IPS-NIHi7 (cell line): ENCODE measurements around the gene LGALS3BP.

Source experiments
- DNase-seq: peaks from one replicate; pipeline ENCODE4 v3.0.0; 2012; ENCODE audit warnings: mixed read lengths; ENCODE audit errors: extremely low spot score

The LGALS3BP gene

GRCh38 chr17:78981010-78981888 lies 1.5 kb upstream of the LGALS3BP start:
- no peak for DNase-seq

GRCh38 chr17:78980624-78980972 lies 875 bp upstream of the LGALS3BP start:
- DNase-seq, result no peak

- no peak for DNase-seq
Observed at GRCh38 chr17:78977997-78978973, 1.4 kb downstream of the LGALS3BP start.

DNA sequence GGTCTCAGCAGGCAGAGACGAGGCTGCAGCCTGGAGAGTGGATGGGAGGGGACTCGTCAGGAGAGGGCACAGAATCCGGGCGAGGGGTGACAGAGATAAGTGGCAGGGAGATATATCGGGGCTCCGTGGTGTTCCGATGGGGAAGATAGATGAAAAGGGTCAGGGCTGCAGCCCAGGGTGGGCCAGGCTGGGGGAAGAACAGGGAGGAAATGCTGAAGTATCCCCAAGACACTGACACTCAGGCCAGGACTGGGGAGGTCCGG lies 2.1 kb downstream of the LGALS3BP start:
- DNase-seq, result no peak

DNA sequence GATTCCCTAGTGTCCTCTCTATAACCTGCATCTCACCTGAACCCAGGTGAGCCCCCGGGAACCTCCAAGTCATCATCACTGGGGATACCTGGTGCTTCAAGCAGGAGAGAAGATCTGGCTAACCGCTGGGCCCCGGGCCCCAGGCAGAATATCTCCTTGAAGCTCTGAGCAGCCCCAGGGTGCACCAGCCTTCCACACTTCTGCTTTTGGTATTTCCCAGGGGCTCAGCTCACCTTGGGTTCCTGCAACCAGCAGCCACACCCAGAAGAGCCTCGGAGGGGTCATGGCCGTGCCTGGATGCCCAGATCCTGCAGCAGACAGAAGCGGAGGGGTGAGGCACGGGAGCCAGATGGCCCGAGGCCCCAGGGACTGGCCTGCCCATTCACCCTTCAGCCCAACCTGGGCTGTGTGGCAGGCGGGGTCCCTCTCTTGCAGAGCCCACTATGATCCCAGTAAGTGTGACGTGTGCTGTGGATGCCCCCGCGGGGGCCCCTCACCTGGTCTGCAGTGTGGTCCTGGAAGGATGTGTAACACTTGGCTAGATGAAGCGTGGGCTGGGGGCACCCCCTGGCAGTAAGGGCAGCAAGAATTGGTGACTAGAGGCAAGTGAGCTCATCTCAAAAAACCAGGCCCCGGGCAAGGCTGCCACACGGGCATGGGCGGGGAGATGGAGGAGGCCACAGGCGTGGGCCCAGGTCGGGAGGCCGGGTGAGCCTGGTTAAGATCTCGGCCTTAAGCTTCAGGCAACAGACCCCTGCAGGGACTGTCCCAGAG lies 2.6 kb downstream of the LGALS3BP start:
- no peak for DNase-seq

- no peak for DNase-seq
Observed at GRCh38 chr17:78974635-78975591, 4.8 kb downstream of the LGALS3BP start.

DNA sequence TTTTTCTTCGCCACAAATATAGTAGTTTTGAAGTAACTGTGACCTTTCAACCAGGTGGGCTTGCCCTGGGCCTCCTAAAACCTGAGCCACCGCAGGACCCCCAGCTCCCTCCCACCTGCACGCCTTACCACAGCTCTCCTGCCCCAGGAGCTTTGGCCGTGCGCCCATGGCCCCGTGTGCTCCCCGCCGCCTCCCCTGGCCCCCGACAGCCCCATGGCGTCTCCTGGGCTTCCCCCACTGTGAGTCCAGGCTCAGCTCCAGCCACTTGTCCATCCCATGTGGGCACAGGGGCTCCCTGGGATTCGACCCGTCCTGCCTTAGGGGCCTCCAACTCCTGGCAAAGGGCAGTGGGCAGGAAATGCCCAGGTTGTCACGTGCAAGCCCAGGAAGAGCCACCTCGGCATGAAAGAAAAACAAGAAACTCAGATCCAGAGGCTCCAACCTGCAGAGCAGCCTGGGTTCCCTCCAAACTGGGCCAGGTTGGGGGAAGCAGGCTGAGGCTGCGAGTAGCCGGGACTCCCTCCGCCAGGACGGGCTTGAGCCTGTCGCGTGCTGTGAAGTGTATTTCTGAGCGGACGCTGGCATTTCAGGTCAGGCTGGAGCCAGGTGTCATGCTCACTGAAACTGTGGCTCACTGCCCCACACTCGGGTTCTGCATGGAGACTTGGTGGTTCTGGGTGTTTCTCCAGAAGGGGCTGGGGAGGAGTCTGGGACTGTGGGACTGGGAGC lies 5.8 kb downstream of the LGALS3BP start:
- DNase-seq, result no peak

- peak; percentile 68 for DNase-seq
Observed at GRCh38 chr17:78973196-78973595, 6.5 kb downstream of the LGALS3BP start.

GRCh38 chr17:78972507-78973105 lies 7.1 kb downstream of the LGALS3BP start:
- no peak for DNase-seq

- no peak for DNase-seq
Observed at GRCh38 chr17:78971756-78972506, 7.8 kb downstream of the LGALS3BP start.

DNA sequence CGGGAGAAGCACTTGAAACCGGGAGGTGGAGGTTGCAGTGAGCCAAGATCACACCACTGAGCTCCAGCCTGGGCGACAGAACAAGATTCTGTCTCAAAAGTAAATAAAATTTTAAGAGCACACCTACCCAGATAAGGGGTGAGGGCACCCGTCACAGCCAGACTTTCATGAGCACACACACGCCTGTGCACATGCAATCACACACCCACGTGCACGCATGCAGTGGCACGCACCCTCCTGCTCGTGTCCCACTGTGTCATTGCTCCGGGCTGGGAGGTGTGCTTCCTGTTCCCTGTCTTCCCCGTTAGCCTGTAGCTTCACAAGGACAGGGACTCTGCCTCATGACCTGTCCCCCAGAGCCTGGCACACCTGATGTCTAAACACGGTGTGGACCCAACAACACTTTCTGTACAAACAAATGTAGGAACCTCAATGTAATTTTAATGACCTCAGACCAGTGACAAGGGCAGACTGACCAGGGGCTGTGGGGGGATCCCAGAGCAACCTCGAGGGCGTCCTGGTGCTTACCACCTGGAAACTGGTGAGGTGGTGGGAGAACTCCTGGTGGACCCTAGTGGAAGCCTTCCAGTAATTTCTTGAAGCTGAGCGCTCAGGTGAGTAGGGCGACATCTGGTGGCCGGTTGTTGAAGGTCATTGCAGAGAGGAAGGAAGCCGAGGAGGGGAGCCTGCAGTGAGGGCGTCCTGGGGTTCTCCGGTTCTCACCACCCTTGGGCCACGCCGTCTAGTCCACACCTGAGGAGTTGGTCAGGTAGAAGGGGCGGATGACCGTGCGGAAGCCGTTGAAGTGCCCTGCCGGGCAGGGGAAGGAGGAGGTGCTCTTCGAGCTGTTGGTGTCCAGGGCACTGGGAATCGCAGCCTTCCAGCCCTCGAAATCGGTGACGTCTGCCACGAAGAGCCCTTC lies 8.6 kb downstream of the LGALS3BP start:
- peak; percentile 85 for DNase-seq

DNA sequence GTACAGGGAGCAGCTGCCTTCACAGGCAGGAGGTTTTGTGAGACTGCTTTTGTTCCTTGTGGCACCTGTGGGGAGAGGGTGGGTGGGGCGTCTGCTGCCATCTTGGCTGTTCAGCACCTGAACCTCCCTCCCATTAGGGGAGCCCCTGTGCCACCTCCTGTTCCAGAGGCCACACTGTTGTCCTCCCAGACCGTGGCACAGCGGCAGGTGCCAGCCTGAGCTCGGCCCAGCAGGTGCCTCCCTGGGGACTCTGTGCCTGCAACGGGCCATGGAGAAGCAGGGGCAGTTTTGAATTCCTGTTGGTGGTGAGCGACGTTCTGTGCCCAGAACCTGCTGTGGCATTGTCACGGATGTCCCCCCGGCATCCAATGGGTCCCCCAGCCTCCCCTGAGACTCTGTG lies 9.9 kb downstream of the LGALS3BP start:
- DNase-seq, result no peak

GRCh38 chr17:78967782-78968362 lies 11.9 kb downstream of the LGALS3BP start:
- DNase-seq, result no peak

DNA sequence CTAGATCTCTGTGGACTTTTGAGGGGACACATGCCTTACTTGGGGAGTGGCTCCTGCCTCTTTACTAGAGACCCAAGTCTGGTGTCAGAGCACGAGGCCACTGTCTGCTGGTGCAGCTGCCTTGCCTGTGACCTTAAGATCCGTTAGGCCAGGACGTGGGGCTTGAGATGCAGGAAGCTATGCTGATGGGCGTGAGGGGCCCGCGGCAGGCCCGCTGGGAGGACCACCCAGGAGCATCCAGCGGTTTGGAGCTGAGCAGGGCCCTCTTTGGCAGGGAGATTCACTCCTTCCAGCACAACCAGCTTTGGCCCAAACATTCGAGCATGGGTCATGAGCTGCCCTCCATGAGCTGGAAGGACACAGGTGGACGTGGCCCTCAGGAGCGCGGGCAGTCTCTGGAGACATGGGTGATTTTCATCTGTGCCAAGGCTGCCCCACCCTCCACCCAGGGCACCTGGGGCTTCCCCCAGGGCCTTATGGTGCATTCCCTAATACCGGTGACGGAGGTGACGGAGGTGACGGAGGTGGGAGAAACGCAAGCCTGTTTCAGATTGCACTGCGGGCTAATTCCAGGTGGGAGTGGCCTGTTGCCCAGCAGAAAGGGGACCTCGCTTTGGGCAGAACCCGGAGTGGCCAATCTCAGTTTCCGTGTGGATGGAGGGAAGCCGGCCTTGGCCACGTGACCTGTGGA lies 12.7 kb downstream of the LGALS3BP start:
- no peak for DNase-seq

- DNase-seq, result no peak
Observed at GRCh38 chr17:78966123-78966813, 13.5 kb downstream of the LGALS3BP start.

- DNase-seq, result no peak
Observed at GRCh38 chr17:78965491-78965924, 14.2 kb downstream of the LGALS3BP start.
